ENCODE data around the gene GAD2. TPM values are rescaled to one million over a fixed set of nuclear protein-coding genes. Genes with fewer than 3 reads are reported as not detected.

Gene GAD2
- total RNA-seq, 5 donors from 2014 or later (not counting 1 experiment from before 2014, with no cell fraction given) = not detected

- 90% methylated on average over 5 of the region's 5 CpGs for WGBS (ENCODE audit: insufficient coverage)
- DNase-seq = no peak
- POLR2A ChIA-PET = no interaction called here
- peaks cover 37 to 44% of the 10 kb centered on the region in 2 donors for H3K27me3 Mint-ChIP-seq
- H3K4me3 Mint-ChIP-seq = no peak overlapping the region
- Histone ChIP-seq H3K27me3 (replicated peaks in 1 of 2; ENCODE audit: control insufficient read depth in 2 of 2, extremely low read depth in 1 of 2, insufficient read depth in 2 of 2, low read length in 1 of 2) (peaks cover 11 to 25% of the 10 kb centered on the region in 2 experiments), H3K4me1 (ENCODE audit: control insufficient read depth in 1 of 2, extremely low read depth in 1 of 2, insufficient read depth in 2 of 2, low read length in 2 of 2) (no peaks in the 10 kb centered on the region), H3K27ac (ENCODE audit: low read length) (no peak overlapping the region), H3K9me3 (no peaks in the 10 kb centered on the region), H3K4me3 (ENCODE audit: control insufficient read depth in 1 of 2, extremely low read depth in 1 of 2, low read length in 1 of 2) (no peak overlapping the region), H3K36me3 (ENCODE audit: control insufficient read depth in 2 of 2, extremely low read depth in 1 of 2, insufficient read depth in 1 of 2, low read length in 1 of 2) (no peaks in the 10 kb centered on the region)
- no peaks in the 10 kb centered on the region for H3K4me1 Mint-ChIP-seq
- no peaks in the 10 kb centered on the region for H3K36me3 Mint-ChIP-seq
- CTCF ChIA-PET = no interaction called here
- H3K27ac Mint-ChIP-seq = no peak overlapping the region
- no peaks in the 10 kb centered on the region for H3K9me3 Mint-ChIP-seq
- ATAC-seq (replicated peaks in 1 of 4) = no peak
Observed at GRCh38 chr10:26227786-26228185, 11.2 kb downstream of the GAD2 start.

- H3K4me3 Mint-ChIP-seq = no peak overlapping the region
- H3K27me3 Mint-ChIP-seq = peaks cover 27 to 35% of the 10 kb centered on the region in 2 donors
- no peaks in the 10 kb centered on the region for H3K4me1 ChIP-seq (ENCODE audit: control insufficient read depth in 1 of 2, extremely low read depth in 1 of 2, insufficient read depth in 2 of 2, low read length in 2 of 2)
- H3K4me1 Mint-ChIP-seq = no peaks in the 10 kb centered on the region
- WGBS (ENCODE audit: insufficient coverage) = 80% methylated on average over 2 of the region's 5 CpGs
- ChIA-PET POLR2A (no interaction called here), CTCF (no interaction called here)
- H3K27ac ChIP-seq (ENCODE audit: low read length) = no peak overlapping the region
- H3K36me3 Mint-ChIP-seq = no peaks in the 10 kb centered on the region
- H3K36me3 ChIP-seq (ENCODE audit: control insufficient read depth in 2 of 2, extremely low read depth in 1 of 2, insufficient read depth in 1 of 2, low read length in 1 of 2) = no peaks in the 10 kb centered on the region
- H3K27me3 ChIP-seq (replicated peaks in 1 of 2; ENCODE audit: control insufficient read depth in 2 of 2, extremely low read depth in 1 of 2, insufficient read depth in 2 of 2, low read length in 1 of 2) = peaks cover 6 to 17% of the 10 kb centered on the region in 2 experiments
- no peak overlapping the region for H3K27ac Mint-ChIP-seq
- no peak for DNase-seq
- no peaks in the 10 kb centered on the region for H3K9me3 Mint-ChIP-seq
- no peaks in the 10 kb centered on the region for H3K9me3 ChIP-seq
- H3K4me3 ChIP-seq (ENCODE audit: control insufficient read depth in 1 of 2, extremely low read depth in 1 of 2, low read length in 1 of 2) = no peak overlapping the region
- ATAC-seq (replicated peaks in 1 of 4) = no peak
Observed at GRCh38 chr10:26232174-26232573, 15.6 kb downstream of the GAD2 start.

- H3K4me1 ChIP-seq (ENCODE audit: control insufficient read depth in 1 of 2, extremely low read depth in 1 of 2, insufficient read depth in 2 of 2, low read length in 2 of 2) = no peaks in the 10 kb centered on the region
- peaks cover 34 to 36% of the 10 kb centered on the region in 2 donors for H3K27me3 Mint-ChIP-seq
- H3K36me3 Mint-ChIP-seq = no peaks in the 10 kb centered on the region
- no peaks in the 10 kb centered on the region for H3K9me3 Mint-ChIP-seq
- no peak for ATAC-seq (replicated peaks in 1 of 4)
- no peak overlapping the region for H3K27ac Mint-ChIP-seq
- H3K4me3 Mint-ChIP-seq = no peak overlapping the region
- no peak overlapping the region for H3K4me3 ChIP-seq (ENCODE audit: control insufficient read depth in 1 of 2, extremely low read depth in 1 of 2, low read length in 1 of 2)
- H3K27ac ChIP-seq (ENCODE audit: low read length) = no peak overlapping the region
- 60% methylated on average over 4 of the region's 6 CpGs for WGBS (ENCODE audit: insufficient coverage)
- H3K27me3 ChIP-seq (replicated peaks in 1 of 2; ENCODE audit: control insufficient read depth in 2 of 2, extremely low read depth in 1 of 2, insufficient read depth in 2 of 2, low read length in 1 of 2) = peaks cover 0 to 14% of the 10 kb centered on the region in 2 experiments
- no peak for DNase-seq
- H3K9me3 ChIP-seq = no peaks in the 10 kb centered on the region
- H3K36me3 ChIP-seq (ENCODE audit: control insufficient read depth in 2 of 2, extremely low read depth in 1 of 2, insufficient read depth in 1 of 2, low read length in 1 of 2) = no peaks in the 10 kb centered on the region
- no peaks in the 10 kb centered on the region for H3K4me1 Mint-ChIP-seq
- ChIA-PET POLR2A (no interaction called here), CTCF (interaction anchor here in 1 of 2 donors (0.6 kb wide), 1 partner anchor 268 kb away, joined by 3 read pairs; no protein-coding TSS in a partner anchor)
Observed at GRCh38 chr10:26235761-26236160, 19.2 kb downstream of the GAD2 start.

- H3K27me3 Mint-ChIP-seq = peaks cover 39% of the 10 kb centered on the region in 2 donors
Observed at GRCh38 chr10:26238378-26238777, 21.8 kb downstream of the GAD2 start.

GRCh38 chr10:26242706-26243350 is 26.3 kb downstream of the GAD2 start:
- H3K4me1 Mint-ChIP-seq = no peaks in the 10 kb centered on the region
- H3K4me1 ChIP-seq (ENCODE audit: control insufficient read depth in 1 of 2, extremely low read depth in 1 of 2, insufficient read depth in 2 of 2, low read length in 2 of 2) = no peaks in the 10 kb centered on the region
- POLR2A ChIA-PET = no interaction called here
- H3K36me3 ChIP-seq (ENCODE audit: control insufficient read depth in 2 of 2, extremely low read depth in 1 of 2, insufficient read depth in 1 of 2, low read length in 1 of 2) = no peaks in the 10 kb centered on the region
- H3K27me3 ChIP-seq (replicated peaks in 1 of 2; ENCODE audit: control insufficient read depth in 2 of 2, extremely low read depth in 1 of 2, insufficient read depth in 2 of 2, low read length in 1 of 2) = peaks cover 0 to 4% of the 10 kb centered on the region in 2 experiments
- CTCF ChIA-PET = no interaction called here
- H3K9me3 ChIP-seq = no peaks in the 10 kb centered on the region
- no peaks in the 10 kb centered on the region for H3K9me3 Mint-ChIP-seq
- peaks cover 26 to 32% of the 10 kb centered on the region in 2 donors for H3K27me3 Mint-ChIP-seq
- no peak for DNase-seq
- no peak overlapping the region for H3K27ac Mint-ChIP-seq
- WGBS (ENCODE audit: insufficient coverage) = no CpG with 5 or more reads among the region's 5 CpGs
- H3K4me3 Mint-ChIP-seq = no peak overlapping the region
- H3K36me3 Mint-ChIP-seq = no peaks in the 10 kb centered on the region
- no peak overlapping the region for H3K27ac ChIP-seq (ENCODE audit: low read length)
- H3K4me3 ChIP-seq (ENCODE audit: control insufficient read depth in 1 of 2, extremely low read depth in 1 of 2, low read length in 1 of 2) = no peak overlapping the region
- no peak for ATAC-seq (replicated peaks in 1 of 4)

More at GRCh38 chr10:26238378-26238777, 21.8 kb downstream of the GAD2 start:
- no peaks in the 10 kb centered on the region for H3K4me1 ChIP-seq (ENCODE audit: control insufficient read depth in 1 of 2, extremely low read depth in 1 of 2, insufficient read depth in 2 of 2, low read length in 2 of 2)
- H3K27me3 ChIP-seq (replicated peaks in 1 of 2; ENCODE audit: control insufficient read depth in 2 of 2, extremely low read depth in 1 of 2, insufficient read depth in 2 of 2, low read length in 1 of 2) = peaks cover 0 to 14% of the 10 kb centered on the region in 2 experiments
- no peak for DNase-seq
- CTCF ChIA-PET = no interaction called here
- no peak overlapping the region for H3K27ac Mint-ChIP-seq
- no peaks in the 10 kb centered on the region for H3K4me1 Mint-ChIP-seq
- H3K27ac ChIP-seq (ENCODE audit: low read length) = no peak overlapping the region
- H3K4me3 Mint-ChIP-seq = no peak overlapping the region
- H3K9me3 Mint-ChIP-seq = no peaks in the 10 kb centered on the region
- no peaks in the 10 kb centered on the region for H3K36me3 ChIP-seq (ENCODE audit: control insufficient read depth in 2 of 2, extremely low read depth in 1 of 2, insufficient read depth in 1 of 2, low read length in 1 of 2)
- ATAC-seq (replicated peaks in 1 of 4) = no peak
- H3K36me3 Mint-ChIP-seq = no peaks in the 10 kb centered on the region
- no peaks in the 10 kb centered on the region for H3K9me3 ChIP-seq
- H3K4me3 ChIP-seq (ENCODE audit: control insufficient read depth in 1 of 2, extremely low read depth in 1 of 2, low read length in 1 of 2) = no peak overlapping the region
- WGBS (ENCODE audit: insufficient coverage) = 46% methylated on average over 2 of the region's 2 CpGs
- POLR2A ChIA-PET = interaction anchor here in 1 of 2 donors (0.5 kb wide), 1 partner anchor 75 kb away, joined by 3 read pairs; no protein-coding TSS in a partner anchor

GRCh38 chr10:26243351-26243720 is 26.8 kb downstream of the GAD2 start:
- Mint-ChIP-seq H3K27ac (no peak overlapping the region), H3K36me3 (no peaks in the 10 kb centered on the region), H3K27me3 (peaks cover 21 to 31% of the 10 kb centered on the region in 2 donors), H3K9me3 (no peaks in the 10 kb centered on the region), H3K4me3 (no peak overlapping the region), H3K4me1 (no peaks in the 10 kb centered on the region)
- no peak for DNase-seq
- no peaks in the 10 kb centered on the region for H3K4me1 ChIP-seq (ENCODE audit: control insufficient read depth in 1 of 2, extremely low read depth in 1 of 2, insufficient read depth in 2 of 2, low read length in 2 of 2)
- H3K9me3 ChIP-seq = no peaks in the 10 kb centered on the region
- H3K27me3 ChIP-seq (replicated peaks in 1 of 2; ENCODE audit: control insufficient read depth in 2 of 2, extremely low read depth in 1 of 2, insufficient read depth in 2 of 2, low read length in 1 of 2) = peaks cover 0 to 4% of the 10 kb centered on the region in 2 experiments
- ChIA-PET POLR2A (no interaction called here), CTCF (no interaction called here)
- no peak overlapping the region for H3K27ac ChIP-seq (ENCODE audit: low read length)
- 76% methylated on average over 3 of the region's 5 CpGs for WGBS (ENCODE audit: insufficient coverage)
- H3K36me3 ChIP-seq (ENCODE audit: control insufficient read depth in 2 of 2, extremely low read depth in 1 of 2, insufficient read depth in 1 of 2, low read length in 1 of 2) = no peaks in the 10 kb centered on the region
- H3K4me3 ChIP-seq (ENCODE audit: control insufficient read depth in 1 of 2, extremely low read depth in 1 of 2, low read length in 1 of 2) = no peak overlapping the region
- ATAC-seq (replicated peaks in 1 of 4) = no peak
